AG10803 (cell line): ENCODE results near the gene IGHMBP2.
A peak's percentile ranks its signal among the peaks of the same experiment; 100 is the strongest.

Source experiments
- DNase-seq: peaks from one replicate; pipeline ENCODE4 v3.0.0; 2010; ENCODE audit warnings: low read depth
- H3K4me3 ChIP-seq: 2 replicates; pipeline ENCODE4 v1.5.1; 2011; ENCODE audit warnings: mild to moderate bottlenecking, low read length, control low read depth
- CTCF ChIP-seq: conservative IDR thresholded peaks from 2 replicates; pipeline ENCODE4 v1.5.1; 2011; ENCODE audit warnings: mild to moderate bottlenecking, low read length, control low read depth, inconsistent platforms

The IGHMBP2 gene

DNA sequence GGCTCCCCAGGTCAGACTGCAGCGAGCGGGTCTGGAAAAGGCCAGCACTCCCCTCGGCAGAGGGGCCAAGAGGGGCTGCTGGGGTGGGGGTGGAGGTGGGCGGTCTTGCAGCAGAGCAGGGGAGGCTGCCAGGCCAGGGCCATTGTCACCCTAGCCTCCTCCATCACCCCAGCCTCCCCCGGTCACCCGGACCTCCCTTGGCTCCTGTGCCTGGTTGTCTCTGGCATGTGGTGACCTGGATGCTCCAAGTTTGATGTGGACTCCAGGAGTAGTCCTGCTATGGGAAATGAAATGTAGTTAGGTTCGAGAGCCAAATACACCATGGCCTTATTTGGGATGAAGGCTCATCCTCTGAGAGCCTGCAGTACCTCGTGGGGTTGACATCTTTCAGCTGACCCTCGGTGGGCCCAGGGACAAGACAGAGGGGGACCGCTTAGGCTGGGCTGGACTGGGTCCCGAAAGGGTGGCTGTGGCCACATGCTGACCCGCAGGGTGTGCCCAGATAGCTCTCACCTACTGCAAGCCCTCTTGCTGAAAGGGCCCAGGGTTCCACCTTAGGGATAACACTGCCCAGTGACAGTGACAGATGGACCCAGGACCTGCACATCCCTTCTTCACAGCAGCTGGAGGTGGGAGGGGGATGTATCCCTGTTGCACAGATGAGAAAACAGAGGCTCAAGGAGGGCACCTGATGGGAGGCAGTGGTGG lies 53.0 kb downstream of the IGHMBP2 start:
- TF ChIP-seq CTCF, result no peak
- no peak for DNase-seq
- H3K4me3 ChIP-seq, result no peak overlapping the region

GRCh38 chr11:68958211-68958610 lies 54.5 kb downstream of the IGHMBP2 start:
- H3K4me3 ChIP-seq, result no peak overlapping the region
- TF ChIP-seq CTCF, result no peak
- DNase-seq, result no peak

DNA sequence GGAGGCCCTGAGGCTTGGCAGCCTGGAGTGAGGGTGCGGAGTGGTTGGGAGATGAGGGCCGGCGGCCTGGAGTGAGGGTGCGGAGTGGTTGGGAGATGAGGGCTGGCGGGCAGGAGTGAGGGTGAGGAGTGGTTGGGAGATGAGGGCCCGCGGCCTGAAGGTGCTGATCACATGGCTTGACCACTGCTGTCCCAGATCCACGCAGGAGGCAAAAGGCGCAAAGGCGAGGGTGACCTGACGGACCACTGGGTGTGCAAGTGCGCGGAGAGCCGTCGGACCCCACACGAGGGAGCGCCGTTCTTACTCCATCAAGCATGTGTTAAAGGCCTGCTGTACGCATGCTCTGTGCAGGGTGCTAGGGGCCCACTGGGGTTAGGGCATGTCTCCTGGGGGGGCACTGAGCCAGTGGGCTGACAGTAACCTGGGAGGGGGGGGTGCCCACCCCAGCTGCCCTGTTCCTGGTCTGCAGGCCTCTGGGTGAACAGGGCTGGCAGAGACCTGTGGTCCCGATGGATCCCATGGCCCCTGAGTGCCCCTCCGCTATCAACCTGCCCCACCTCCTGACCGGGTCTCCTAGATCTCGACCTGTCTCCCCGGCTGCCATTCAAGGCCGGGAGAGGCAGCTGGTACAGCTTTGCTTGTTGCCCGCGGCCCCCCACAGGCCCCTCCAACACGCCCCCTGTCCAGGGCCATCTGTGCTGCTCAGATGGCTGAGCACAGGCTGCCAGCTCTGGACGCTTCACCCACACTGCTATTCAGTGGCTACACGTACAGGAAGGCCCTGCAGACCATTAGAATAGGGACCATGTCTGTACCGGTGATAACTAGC lies 56.0 kb downstream of the IGHMBP2 start:
- no peak overlapping the region for H3K4me3 ChIP-seq
- DNase-seq, result no peak
- TF ChIP-seq CTCF, result no peak

DNA sequence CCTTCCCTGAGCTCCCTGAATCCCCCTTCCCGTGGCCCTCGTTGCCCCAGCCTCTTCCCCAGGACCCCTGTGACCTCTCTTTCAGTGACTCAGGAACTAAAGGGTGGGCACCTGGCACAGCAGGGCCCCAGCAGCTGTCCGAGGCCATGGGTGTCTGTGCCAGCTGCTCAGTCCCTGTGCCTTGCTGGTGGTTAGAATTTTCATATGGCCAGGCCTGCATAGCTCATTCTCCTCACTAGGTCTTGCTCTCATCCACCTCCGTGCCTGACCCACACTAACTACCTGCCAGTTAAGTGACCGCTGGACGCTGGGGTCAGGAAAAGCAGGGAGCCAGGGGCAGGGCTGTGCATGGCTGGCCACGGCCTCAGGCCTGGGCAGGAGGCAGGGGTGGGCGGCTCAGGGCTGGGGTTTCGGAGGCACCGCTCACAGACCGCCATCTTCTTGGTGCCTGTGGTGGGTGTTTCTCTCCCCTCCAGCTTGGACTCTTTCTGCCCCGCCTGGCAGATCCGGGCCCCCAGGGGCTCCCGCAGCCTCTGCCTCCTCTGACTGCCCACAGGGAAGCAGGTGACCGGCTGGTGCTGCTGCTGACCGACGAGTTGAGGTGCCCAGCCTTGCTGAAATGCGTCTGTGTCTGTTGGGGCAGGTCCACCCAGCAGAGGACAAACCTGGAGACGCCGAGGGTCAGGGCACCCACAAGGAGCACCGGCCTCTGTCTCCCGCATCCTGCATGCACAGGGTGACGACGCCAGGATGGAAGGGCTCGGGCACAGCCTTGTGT lies 56.8 kb downstream of the IGHMBP2 start:
- no peak overlapping the region for H3K4me3 ChIP-seq
- no peak for TF ChIP-seq CTCF
- no peak for DNase-seq

DNA sequence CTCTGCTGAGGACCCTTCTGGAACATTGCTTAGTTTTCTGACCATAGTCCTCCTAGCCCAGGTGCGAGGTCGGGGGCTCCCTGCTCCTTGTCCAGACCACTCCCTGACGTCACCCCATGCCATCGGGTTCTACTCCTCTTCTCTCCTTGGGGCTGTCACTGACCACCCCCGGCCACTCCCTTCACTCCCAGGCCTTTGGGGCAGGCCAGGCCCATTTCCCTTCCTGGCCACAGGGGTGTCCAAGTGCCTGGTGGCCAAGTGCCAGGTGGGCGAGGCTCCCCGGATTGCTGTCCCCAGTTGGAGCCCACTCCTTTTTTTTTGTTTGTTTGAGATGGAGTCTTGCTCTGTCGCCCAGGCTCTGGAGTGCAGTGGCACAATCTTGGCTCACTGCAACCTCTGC lies 57.6 kb downstream of the IGHMBP2 start:
- no peak for TF ChIP-seq CTCF
- H3K4me3 ChIP-seq, result no peak overlapping the region
- DNase-seq, result no peak

- peak; percentile 43 for DNase-seq
- TF ChIP-seq CTCF, result 0 out of 2 replicates have a peak, but pooled peaks have one; percentile 6
- H3K4me3 ChIP-seq, result no peak overlapping the region
Observed at GRCh38 chr11:68962527-68963250, 59.0 kb downstream of the IGHMBP2 start.
